OCI-M1 (cell line): Measurements from ENCODE around the gene SELPLG.
A peak's percentile ranks its signal among the peaks of the same experiment; 100 is the strongest.
"Not testable (repeated sequence)": the region's sequence is repeated elsewhere in the genome, so short reads cannot be mapped to it uniquely, and the experiment has no call there.

Experiments
- DNase-seq: peaks from one replicate; lab custom pipeline; 2025; lab: John Stamatoyannopoulos, UW

Gene SELPLG

GRCh38 chr12:108633534-108634248 is at the start of gene SELPLG:
SELPLG (minus strand) TSS chr12:108633894; CDS start chr12:108624307, 9,587 bp downstream.
- DNase-seq: peak; percentile 88

GRCh38 chr12:108681317-108681716 is 47.6 kb upstream of the SELPLG start:
- DNase-seq: no peak

GRCh38 chr12:108679106-108679681 is 45.5 kb upstream of the SELPLG start:
- no peak for DNase-seq

- no peak for DNase-seq
Measured at GRCh38 chr12:108678104-108678730, 44.5 kb upstream of the SELPLG start.

GRCh38 chr12:108677381-108677780 is 43.7 kb upstream of the SELPLG start:
- no peak for DNase-seq

- DNase-seq: no peak
Measured at GRCh38 chr12:108676707-108677106, 43.0 kb upstream of the SELPLG start.

- DNase-seq: no peak
Measured at GRCh38 chr12:108675792-108676191, 42.1 kb upstream of the SELPLG start.

- DNase-seq: no peak
Measured at GRCh38 chr12:108672054-108672453, 38.4 kb upstream of the SELPLG start.

GRCh38 chr12:108671110-108671509 is 37.4 kb upstream of the SELPLG start:
- peak; percentile 79 for DNase-seq

- no peak for DNase-seq
Measured at GRCh38 chr12:108670066-108670631, 36.5 kb upstream of the SELPLG start.

- DNase-seq: no peak
Measured at GRCh38 chr12:108668542-108668941, 34.8 kb upstream of the SELPLG start.

- no peak for DNase-seq
Measured at GRCh38 chr12:108668063-108668462, 34.4 kb upstream of the SELPLG start.

- DNase-seq: peak; percentile 54
Measured at GRCh38 chr12:108667349-108667748, 33.7 kb upstream of the SELPLG start.

GRCh38 chr12:108666401-108666881 is 32.7 kb upstream of the SELPLG start:
- DNase-seq: no peak

GRCh38 chr12:108665608-108666202 is 32.0 kb upstream of the SELPLG start:
- no peak for DNase-seq

GRCh38 chr12:108664338-108665258 is 30.9 kb upstream of the SELPLG start:
- peak; percentile 92 for DNase-seq

GRCh38 chr12:108663324-108664015 is 29.8 kb upstream of the SELPLG start:
- no peak for DNase-seq

- DNase-seq: not testable (repeated sequence)
Measured at GRCh38 chr12:108658115-108658514, 24.4 kb upstream of the SELPLG start.

- DNase-seq: no peak
Measured at GRCh38 chr12:108657130-108657745, 23.5 kb upstream of the SELPLG start.

GRCh38 chr12:108656247-108656646 is 22.6 kb upstream of the SELPLG start:
- not testable (repeated sequence) for DNase-seq
